ENCODE measurements around the gene CSRP3. TPM values are rescaled to one million over a fixed set of nuclear protein-coding genes. Genes with fewer than 3 reads are reported as not detected.

Gene CSRP3
- not detected in 2 replicates for total RNA-seq

DNA sequence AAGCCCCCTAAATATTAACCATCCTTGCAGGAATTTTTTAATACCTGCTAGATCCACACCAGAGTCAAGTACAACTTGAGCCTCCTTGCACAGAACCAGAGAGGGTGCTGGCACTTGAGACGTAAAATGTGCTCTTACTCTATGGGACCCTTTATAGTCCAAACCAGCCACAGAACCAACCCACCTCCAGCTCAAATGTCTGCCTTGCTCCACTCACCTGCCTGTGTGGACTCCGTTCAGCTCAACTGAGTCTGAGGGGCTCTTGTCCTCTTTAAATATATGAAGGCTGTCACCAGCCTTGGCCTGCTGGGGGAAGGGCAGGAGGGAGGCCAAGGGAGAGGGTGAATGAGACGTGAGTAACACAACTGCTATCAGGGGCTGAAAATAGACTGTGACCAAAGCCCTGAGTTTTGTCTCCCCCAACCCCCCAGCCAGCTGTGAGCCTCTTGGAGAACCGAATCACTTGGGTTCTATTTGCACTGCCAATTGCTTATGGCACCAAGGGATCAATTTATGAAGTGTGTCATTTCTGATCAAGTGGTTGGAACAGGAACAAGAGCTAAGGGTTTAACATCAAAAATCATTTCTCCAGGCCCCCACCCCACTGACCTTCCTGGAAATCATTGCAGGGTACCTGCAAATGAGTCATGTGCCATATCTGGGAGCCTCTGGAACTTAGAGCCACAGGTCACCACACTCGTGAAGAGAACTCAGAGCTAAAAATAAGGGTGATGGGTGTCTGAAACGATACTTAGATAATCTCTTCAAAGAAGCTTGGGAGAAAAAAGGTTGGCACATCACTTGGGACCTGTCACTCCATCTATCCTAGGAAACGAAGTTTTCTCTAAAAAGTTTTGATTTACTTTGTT is at the start of gene CSRP3:
Gene CSRP3 (minus strand): TSS at position 247 of the 869 bp plus-strand sequence. CDS start 9,535 bp downstream, outside the sequence.

DNA sequence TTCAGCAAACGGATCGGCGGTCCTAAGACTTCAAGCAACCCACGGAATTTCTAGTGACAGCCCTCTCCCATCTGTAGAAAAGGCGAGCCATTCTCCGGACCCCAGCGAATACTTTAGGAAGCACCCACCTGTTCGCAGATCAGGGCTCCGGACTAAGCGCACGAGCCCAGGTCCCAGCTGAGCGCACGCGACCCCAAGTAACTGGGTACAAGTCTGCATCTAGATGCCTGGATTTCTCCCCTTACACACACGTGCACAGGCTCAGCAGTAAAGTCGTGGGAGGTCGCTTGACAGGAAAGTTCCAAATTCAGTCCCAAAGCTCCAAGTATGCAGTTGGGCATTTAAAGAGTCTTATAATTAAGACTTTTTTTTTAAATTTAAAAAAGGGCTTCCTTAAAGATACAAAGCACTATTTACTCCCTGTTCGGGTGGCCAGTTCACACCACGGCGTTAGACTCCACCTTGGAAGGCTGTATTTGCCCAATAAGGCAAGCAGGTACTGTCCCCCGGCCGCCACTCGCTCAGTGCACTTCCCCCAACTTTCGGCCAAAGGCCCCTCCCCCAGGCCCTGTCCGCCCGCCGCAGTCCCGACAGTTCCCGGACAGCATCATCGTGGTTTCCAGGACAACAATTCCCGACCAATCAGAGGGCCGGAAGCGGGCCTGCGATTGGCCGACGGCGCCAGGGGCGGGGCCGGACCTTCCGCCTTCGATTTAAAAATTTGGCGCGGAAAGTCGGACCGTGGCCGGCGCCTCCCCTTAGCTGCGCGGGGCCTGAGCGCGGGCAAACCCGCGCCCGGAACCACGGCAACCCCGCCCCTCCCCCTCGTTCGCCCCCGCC is 38.9 kb upstream of the CSRP3 start, which contains the start of gene E2F8:
Gene E2F8 (minus strand): TSS at position 526 of the 840 bp plus-strand sequence. CDS start 824 bp downstream, outside the sequence.

Other genes with a start within 250 kb of the CSRP3 start
- gene MRGPRX2, start 141.3 kb downstream of the CSRP3 start, total RNA-seq, result not detected in 2 replicates
- 10.1 and 15.0 TPM in 2 replicates for gene ZDHHC13, start 84.8 kb downstream of the CSRP3 start, total RNA-seq
- gene E2F8, start 39.0 kb upstream of the CSRP3 start, total RNA-seq, result 0.38 and 4.6 TPM in 2 replicates